Ishikawa (cell line): Measurements from ENCODE around the gene ABAT.

Experiments
- CEBPB ChIP-seq: IDR thresholded peaks from 2 replicates; pipeline ENCODE4 v1.6.1; 2012
- CREB1 ChIP-seq: IDR thresholded peaks from 2 replicates; pipeline ENCODE4 v1.6.1; 2012; ENCODE audit warnings: low read depth
- EGR1 ChIP-seq: IDR thresholded peaks from 2 replicates; pipeline ENCODE4 v1.6.1; 2012
- EP300 ChIP-seq: IDR thresholded peaks from 2 replicates; pipeline ENCODE4 v1.6.1; 2012; ENCODE audit warnings: borderline replicate concordance
- FOXM1 ChIP-seq: IDR thresholded peaks from 2 replicates; pipeline ENCODE4 v1.6.1; 2012; ENCODE audit warnings: low read depth, borderline replicate concordance
- NFIC ChIP-seq: IDR thresholded peaks from 2 replicates; pipeline ENCODE4 v1.6.1; 2012
- RAD21 ChIP-seq: IDR thresholded peaks from 2 replicates; pipeline ENCODE4 v1.6.1; 2012; ENCODE audit warnings: low read depth
- REST ChIP-seq: IDR thresholded peaks from 2 replicates; pipeline ENCODE4 v1.6.1; 2012; ENCODE audit warnings: low read depth, mild to moderate bottlenecking
- TAF1 ChIP-seq: IDR thresholded peaks from 2 replicates; pipeline ENCODE4 v1.6.1; 2012; ENCODE audit warnings: low read depth, mild to moderate bottlenecking
- TCF12 ChIP-seq: IDR thresholded peaks from 2 replicates; pipeline ENCODE4 v1.6.1; 2012; ENCODE audit warnings: low read depth
- TEAD4 ChIP-seq: IDR thresholded peaks from 2 replicates; pipeline ENCODE4 v1.6.1; 2012
- USF1 ChIP-seq: IDR thresholded peaks from 2 replicates; pipeline ENCODE4 v1.6.1; 2012
- YY1 ChIP-seq: IDR thresholded peaks from 2 replicates; pipeline ENCODE4 v1.6.1; 2012; ENCODE audit warnings: low read depth
- ZBTB7A ChIP-seq: IDR thresholded peaks from 2 replicates; pipeline ENCODE4 v1.6.1; 2012; ENCODE audit warnings: low read depth
- TF ChIP-seq, protein P1 (sequence below): IDR thresholded peaks from 2 replicates; pipeline ENCODE4 v1.6.1; 2012

The ABAT gene

DNA sequence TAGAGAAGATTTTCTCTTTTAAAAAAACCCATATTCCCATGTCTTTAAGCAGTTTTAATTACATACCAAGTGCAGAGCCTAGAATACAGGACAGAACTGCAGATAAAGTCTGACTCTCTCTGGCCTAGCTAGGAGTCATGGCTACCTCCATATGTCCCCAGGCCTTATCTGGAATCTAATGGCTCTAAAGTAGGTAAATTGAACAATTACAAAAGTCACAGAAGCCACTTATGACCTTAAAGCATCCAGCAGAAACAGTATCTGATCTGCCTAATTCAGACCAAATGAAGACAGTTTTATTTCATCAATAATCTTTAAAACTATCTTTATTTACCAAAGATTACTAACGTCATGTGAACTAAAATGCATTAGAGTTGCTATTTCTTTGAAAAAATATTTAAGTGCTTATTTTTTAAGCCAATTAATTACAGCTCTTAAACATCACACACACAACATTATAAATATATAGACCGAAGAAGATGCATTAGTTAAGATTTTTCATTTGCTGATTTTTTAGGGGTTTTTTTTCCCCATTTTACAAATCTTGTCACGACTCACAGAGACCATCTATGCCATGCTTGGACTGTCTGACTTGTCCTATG lies 152.0 kb downstream of the ABAT start:
- no peak for TF ChIP-seq CREB1
- TF ChIP-seq RAD21, result no peak
- no peak for TF ChIP-seq TEAD4
- TF ChIP-seq REST, result no peak
- TF ChIP-seq YY1, result no peak
- TF ChIP-seq EP300, result no peak
- no peak for TF ChIP-seq USF1
- TF ChIP-seq, protein P1, sequence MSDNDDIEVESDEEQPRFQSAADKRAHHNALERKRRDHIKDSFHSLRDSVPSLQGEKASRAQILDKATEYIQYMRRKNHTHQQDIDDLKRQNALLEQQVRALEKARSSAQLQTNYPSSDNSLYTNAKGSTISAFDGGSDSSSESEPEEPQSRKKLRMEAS, result no peak
- no peak for TF ChIP-seq EGR1

DNA sequence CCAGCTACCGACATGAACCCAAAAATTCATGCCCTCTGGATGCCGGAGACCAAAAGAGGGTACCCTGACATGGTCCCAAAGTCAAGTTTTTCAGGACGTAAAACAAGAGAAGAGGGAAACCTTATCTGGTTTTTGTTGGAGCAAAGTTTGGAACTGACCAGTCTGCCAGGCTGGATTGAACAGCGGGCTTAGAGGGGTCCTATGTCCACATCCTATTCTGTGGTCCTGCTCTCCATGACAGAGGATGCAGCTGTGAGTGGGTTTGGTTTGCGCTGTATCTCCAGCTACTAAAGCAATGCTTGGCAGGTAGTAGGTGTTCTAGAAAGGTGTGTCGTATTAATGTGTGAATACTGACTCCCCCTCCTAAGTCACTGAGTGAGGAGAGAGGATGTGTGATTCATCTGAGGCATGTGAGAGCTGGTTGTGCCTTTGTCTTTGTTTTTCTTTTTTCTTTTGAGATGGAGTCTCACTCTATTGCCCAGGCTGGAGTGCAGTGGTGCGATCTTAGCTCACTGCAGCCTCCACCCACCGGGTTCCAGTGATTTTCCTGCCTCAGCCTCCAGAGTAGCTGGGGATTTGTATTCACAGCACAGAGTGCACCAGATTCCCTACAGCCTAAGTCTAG lies 154.2 kb downstream of the ABAT start:
- TF ChIP-seq FOXM1, result no peak
- TF ChIP-seq ZBTB7A, result no peak
- TF ChIP-seq USF1, result no peak
- TF ChIP-seq REST, result no peak
- TF ChIP-seq EP300, result no peak
- no peak for TF ChIP-seq TCF12
- no peak for TF ChIP-seq RAD21
- TF ChIP-seq EGR1, result no peak
- no peak for TF ChIP-seq TAF1
- TF ChIP-seq CEBPB, result no peak
- TF ChIP-seq, protein P1, result no peak
- no peak for TF ChIP-seq TEAD4
- no peak for TF ChIP-seq NFIC
- TF ChIP-seq CREB1, result no peak
- no peak for TF ChIP-seq YY1

- TF ChIP-seq FOXM1, result no peak
- TF ChIP-seq REST, result no peak
- no peak for TF ChIP-seq ZBTB7A
- no peak for TF ChIP-seq EP300
- no peak for TF ChIP-seq CREB1
- TF ChIP-seq TCF12, result no peak
- no peak for TF ChIP-seq CEBPB
Observed at GRCh38 chr16:8831450-8831849, 157.0 kb downstream of the ABAT start.

- TF ChIP-seq TEAD4 (no peak), CEBPB (no peak), RAD21 (no peak), CREB1 (no peak), YY1 (no peak), USF1 (no peak), EP300 (no peak), TCF12 (no peak), NFIC (no peak), FOXM1 (no peak), TAF1 (no peak)
Observed at GRCh38 chr16:8831871-8832716, 157.7 kb downstream of the ABAT start.
